ENCODE data around the gene FBRSL1.
A peak's percentile ranks its signal among the peaks of the same experiment; 100 is the strongest.
"Not testable (repeated sequence)": the region's sequence is repeated elsewhere in the genome, so short reads cannot be mapped to it uniquely, and the experiment has no call there.

Gene FBRSL1

GRCh38 chr12:132471858-132472255 is 18.1 kb upstream of the FBRSL1 start:
- no peak for DNase-seq

- DNase-seq: no peak
Measured at GRCh38 chr12:132472386-132472785, 17.6 kb upstream of the FBRSL1 start.

GRCh38 chr12:132474237-132474741 is 15.7 kb upstream of the FBRSL1 start:
- DNase-seq: no peak

- not testable (repeated sequence) for DNase-seq
Measured at GRCh38 chr12:132474799-132475303, 15.1 kb upstream of the FBRSL1 start.

- no peak for DNase-seq
Measured at GRCh38 chr12:132475304-132476037, 14.5 kb upstream of the FBRSL1 start.

- no peak for DNase-seq
Measured at GRCh38 chr12:132476038-132476414, 13.9 kb upstream of the FBRSL1 start.

GRCh38 chr12:132476421-132476820 is 13.5 kb upstream of the FBRSL1 start:
- no peak for DNase-seq

- peak; percentile 77 for DNase-seq
Measured at GRCh38 chr12:132477017-132477702, 12.8 kb upstream of the FBRSL1 start.

GRCh38 chr12:132477703-132478432 is 12.1 kb upstream of the FBRSL1 start:
- DNase-seq: no peak

- DNase-seq: no peak
Measured at GRCh38 chr12:132478433-132478803, 11.5 kb upstream of the FBRSL1 start.

GRCh38 chr12:132478845-132479244 is 11.1 kb upstream of the FBRSL1 start:
- no peak for DNase-seq

GRCh38 chr12:132479291-132479690 is 10.7 kb upstream of the FBRSL1 start:
- DNase-seq: no peak

GRCh38 chr12:132479938-132480622 is 9.9 kb upstream of the FBRSL1 start:
- DNase-seq: no peak

- no peak for DNase-seq
Measured at GRCh38 chr12:132480623-132481132, 9.3 kb upstream of the FBRSL1 start.

GRCh38 chr12:132481345-132481744 is 8.6 kb upstream of the FBRSL1 start:
- DNase-seq: no peak

GRCh38 chr12:132481771-132482745 is 7.9 kb upstream of the FBRSL1 start:
- no peak for DNase-seq

- DNase-seq: no peak
Measured at GRCh38 chr12:132482771-132483170, 7.2 kb upstream of the FBRSL1 start.

- DNase-seq: no peak
Measured at GRCh38 chr12:132483208-132483607, 6.7 kb upstream of the FBRSL1 start.

- no peak for DNase-seq
Measured at GRCh38 chr12:132483612-132484011, 6.3 kb upstream of the FBRSL1 start.

- no peak for DNase-seq
Measured at GRCh38 chr12:132484183-132484890, 5.6 kb upstream of the FBRSL1 start.
